NCI-H1436 (cell line): ENCODE measurements around the gene KCNJ12.

Experiments used
- DNase-seq: peaks from one replicate; lab custom pipeline; 2025; lab: John Stamatoyannopoulos, UW

The KCNJ12 gene

GRCh38 chr17:21368545-21369246 lies 7.5 kb upstream of the KCNJ12 start:
- no peak for DNase-seq

- no peak for DNase-seq
These were observed 6.8 kb upstream of the KCNJ12 start for GRCh38 chr17:21369395-21369794.

- no peak for DNase-seq
These were observed 5.7 kb upstream of the KCNJ12 start for GRCh38 chr17:21370430-21370829.

GRCh38 chr17:21371511-21372081 lies 4.6 kb upstream of the KCNJ12 start:
- DNase-seq: no peak

- no peak for DNase-seq
These were observed 3.8 kb upstream of the KCNJ12 start for GRCh38 chr17:21372256-21372954.

- DNase-seq: no peak
These were observed 3.1 kb upstream of the KCNJ12 start for GRCh38 chr17:21373036-21373435.

GRCh38 chr17:21373696-21374440 lies 2.3 kb upstream of the KCNJ12 start:
- DNase-seq: no peak

- DNase-seq: no peak
These were observed 1.6 kb upstream of the KCNJ12 start for GRCh38 chr17:21374441-21375161.

- no peak for DNase-seq
These were observed 996 bp upstream of the KCNJ12 start for GRCh38 chr17:21375162-21375560.

- no peak for DNase-seq
These were observed 438 bp upstream of the KCNJ12 start for GRCh38 chr17:21375757-21376080.

GRCh38 chr17:21376759-21377690 lies 868 bp downstream of the KCNJ12 start:
- no peak for DNase-seq

GRCh38 chr17:21377705-21378396 lies 1.7 kb downstream of the KCNJ12 start:
- no peak for DNase-seq

GRCh38 chr17:21378553-21378952 lies 2.4 kb downstream of the KCNJ12 start:
- DNase-seq: no peak

GRCh38 chr17:21379080-21379711 lies 3.0 kb downstream of the KCNJ12 start:
- DNase-seq: no peak

GRCh38 chr17:21380659-21381058 lies 4.5 kb downstream of the KCNJ12 start:
- no peak for DNase-seq

- DNase-seq: no peak
These were observed 5.0 kb downstream of the KCNJ12 start for GRCh38 chr17:21381076-21381706.

- DNase-seq: no peak
These were observed 6.7 kb downstream of the KCNJ12 start for GRCh38 chr17:21382560-21383495.

GRCh38 chr17:21385281-21385845 lies 9.2 kb downstream of the KCNJ12 start:
- no peak for DNase-seq
